HCT116 (cell line): Measurements from ENCODE around the gene ZBTB5.

Experiments used
- ATF3 ChIP-seq: IDR thresholded peaks from 2 replicates; pipeline ENCODE4 v1.6.1; 2012
- CBX3 ChIP-seq: IDR thresholded peaks from 2 replicates; pipeline ENCODE4 v1.6.1; 2012; ENCODE audit warnings: low read depth
- CTCF ChIP-seq, 3 experiments: fragments of 200-600 bp in 1 of 3; sonication (generic) in 1 of 3; IDR thresholded peaks in 2 of 3; conservative IDR thresholded peaks in 1 of 3; 2 replicates each; pipeline ENCODE4 v1.5.1; 2012 to 2017; ENCODE audit warnings: low read depth in 2 of 3, low read length in 2 of 3, antibody characterized with exemption in 1 of 3, borderline replicate concordance in 1 of 3, control low read depth in 1 of 3, mild to moderate bottlenecking in 1 of 3, mixed read lengths in 1 of 3, mixed run types in 1 of 3, moderate library complexity in 1 of 3; ENCODE audit not compliant: insufficient read depth in 1 of 3
- ELF1 ChIP-seq: IDR thresholded peaks from 2 replicates; pipeline ENCODE4 v1.6.1; 2012; ENCODE audit warnings: low read depth, borderline replicate concordance
- EZH2 ChIP-seq: fragments of 200-600 bp; sonication (generic); IDR thresholded peaks from 2 replicates; pipeline ENCODE4 v1.6.1; 2017; ENCODE audit warnings: antibody characterized with exemption, mixed run types
- MAX ChIP-seq: IDR thresholded peaks from 2 replicates; pipeline ENCODE4 v1.6.1; 2012
- POLR2A ChIP-seq: IDR thresholded peaks from 2 replicates; pipeline ENCODE4 v1.7.0; 2011; ENCODE audit warnings: borderline replicate concordance; ENCODE audit not compliant: insufficient read depth, insufficient read length; ENCODE audit errors: extremely low read depth
- POLR2AphosphoS5 ChIP-seq: IDR thresholded peaks from 2 replicates; pipeline ENCODE4 v1.6.1; 2011; ENCODE audit warnings: mild to moderate bottlenecking, low read depth, low read length, moderate library complexity
- RAD21 ChIP-seq: IDR thresholded peaks from 2 replicates; pipeline ENCODE4 v1.6.1; 2012; ENCODE audit warnings: low read depth, mild to moderate bottlenecking
- SIN3A ChIP-seq: IDR thresholded peaks from 2 replicates; pipeline ENCODE4 v1.6.1; 2012; ENCODE audit warnings: low read depth
- SP1 ChIP-seq: IDR thresholded peaks from 2 replicates; pipeline ENCODE4 v1.6.1; 2012; ENCODE audit warnings: low read depth
- YY1 ChIP-seq: IDR thresholded peaks from 2 replicates; pipeline ENCODE4 v1.6.1; 2011; ENCODE audit warnings: low read length, low read depth, moderate library complexity, mild to moderate bottlenecking; ENCODE audit not compliant: insufficient replicate concordance; ENCODE audit errors: extremely low read depth
- ZNF274 ChIP-seq: fragments of 200-500 bp; sonication (Bioruptor generic); IDR thresholded peaks from 2 replicates; pipeline ENCODE4 v1.6.1; 2014; ENCODE audit warnings: mild to moderate bottlenecking, low read depth, low read length, inconsistent platforms

- TF ChIP-seq SP1 (no peak), ATF3 (no peak), CTCF (IDR thresholded peaks at IDR 0.05 in 2 of 3, conservative IDR thresholded peaks at IDR 0.05 in 1 of 3; ENCODE audit: borderline replicate concordance in 1 of 3, insufficient read depth in 1 of 3, low read depth in 2 of 3, low read length in 2 of 3) (no peak), ELF1 (no peak), YY1 (no peak), ZNF274 (no peak), POLR2AphosphoS5 (no peak), EZH2 (no peak), POLR2A (no peak), CBX3 (no peak), MAX (no peak), SIN3A (no peak), RAD21 (no peak)
These were observed 28.7 kb downstream of the ZBTB5 start for GRCh38 chr9:37436540-37436939.
